GM12873 (cell line): ENCODE data around the gene SLC9A7.

Experiments used
- TF ChIP-seq, protein P1 (sequence below): IDR thresholded peaks from 2 replicates; pipeline ENCODE4 v1.5.1; 2012; ENCODE audit warnings: low read depth, mild to moderate bottlenecking, moderate library complexity, low read length, control low read depth; ENCODE audit not compliant: insufficient read depth; ENCODE audit errors: missing control alignments

SLC9A7 gene

DNA sequence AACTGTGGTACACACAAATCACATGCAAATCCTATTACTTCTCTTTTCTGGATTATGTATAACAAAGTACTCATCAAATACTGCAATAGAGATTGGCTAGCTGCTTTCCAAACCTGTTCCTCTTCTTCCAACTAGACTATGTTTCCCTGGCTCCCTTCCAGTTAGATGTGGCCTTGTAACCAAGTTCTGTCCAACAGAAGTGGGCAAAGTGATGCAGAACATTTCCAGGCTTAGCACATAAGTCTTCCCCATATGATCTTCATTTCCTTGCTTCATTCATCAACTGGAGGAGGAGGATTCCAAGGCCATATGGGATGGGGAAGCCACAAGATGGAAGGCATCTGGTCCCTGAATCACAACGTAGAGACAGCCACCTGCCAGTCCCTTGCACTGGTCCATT is 8.0 kb downstream of the SLC9A7 start:
- TF ChIP-seq, protein P1, sequence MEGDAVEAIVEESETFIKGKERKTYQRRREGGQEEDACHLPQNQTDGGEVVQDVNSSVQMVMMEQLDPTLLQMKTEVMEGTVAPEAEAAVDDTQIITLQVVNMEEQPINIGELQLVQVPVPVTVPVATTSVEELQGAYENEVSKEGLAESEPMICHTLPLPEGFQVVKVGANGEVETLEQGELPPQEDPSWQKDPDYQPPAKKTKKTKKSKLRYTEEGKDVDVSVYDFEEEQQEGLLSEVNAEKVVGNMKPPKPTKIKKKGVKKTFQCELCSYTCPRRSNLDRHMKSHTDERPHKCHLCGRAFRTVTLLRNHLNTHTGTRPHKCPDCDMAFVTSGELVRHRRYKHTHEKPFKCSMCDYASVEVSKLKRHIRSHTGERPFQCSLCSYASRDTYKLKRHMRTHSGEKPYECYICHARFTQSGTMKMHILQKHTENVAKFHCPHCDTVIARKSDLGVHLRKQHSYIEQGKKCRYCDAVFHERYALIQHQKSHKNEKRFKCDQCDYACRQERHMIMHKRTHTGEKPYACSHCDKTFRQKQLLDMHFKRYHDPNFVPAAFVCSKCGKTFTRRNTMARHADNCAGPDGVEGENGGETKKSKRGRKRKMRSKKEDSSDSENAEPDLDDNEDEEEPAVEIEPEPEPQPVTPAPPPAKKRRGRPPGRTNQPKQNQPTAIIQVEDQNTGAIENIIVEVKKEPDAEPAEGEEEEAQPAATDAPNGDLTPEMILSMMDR = no peak

GRCh38 chrX:46744009-46744408 is 14.9 kb downstream of the SLC9A7 start:
- TF ChIP-seq, protein P1 = no peak

DNA sequence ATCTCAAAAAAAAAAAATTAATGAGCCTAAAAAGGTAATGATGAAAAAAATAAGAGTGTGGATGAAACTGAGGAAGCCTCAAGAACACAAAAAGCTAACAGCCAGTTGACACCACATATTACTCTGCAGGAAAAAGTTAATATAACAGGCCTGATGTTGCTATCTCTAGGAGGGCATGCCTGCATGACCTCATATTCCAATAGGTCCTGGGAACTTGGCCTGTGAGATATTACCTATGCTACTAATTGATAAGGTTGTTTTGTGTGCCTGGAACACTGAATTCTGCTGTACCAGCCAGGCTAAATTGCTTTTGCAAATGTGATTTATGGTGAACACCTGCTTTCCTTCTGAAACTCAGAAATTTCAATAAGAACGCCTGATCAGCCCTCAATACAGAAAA is 15.9 kb downstream of the SLC9A7 start:
- TF ChIP-seq, protein P1 = no peak

- TF ChIP-seq, protein P1 = no peak
These were observed 19.2 kb downstream of the SLC9A7 start for GRCh38 chrX:46739736-46740135.

DNA sequence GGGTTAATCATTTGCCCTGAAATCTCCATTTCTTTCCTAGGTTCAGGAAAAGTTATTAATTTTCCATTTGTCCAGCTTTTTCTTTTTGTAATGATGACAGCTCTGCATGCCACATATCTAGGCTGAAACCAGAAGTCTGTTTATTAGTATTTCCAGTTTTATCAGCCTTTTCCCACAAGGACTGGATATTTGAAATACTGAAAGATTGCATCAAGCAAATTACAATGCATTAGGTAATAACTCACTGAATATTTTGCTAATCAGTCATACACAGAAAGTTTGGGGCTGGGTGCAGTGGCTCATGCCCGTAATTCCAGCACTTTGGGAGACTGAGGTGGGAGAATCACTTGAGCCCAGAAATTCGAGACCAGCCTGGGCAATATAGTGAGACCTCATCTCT is 21.5 kb downstream of the SLC9A7 start:
- TF ChIP-seq, protein P1 = no peak

DNA sequence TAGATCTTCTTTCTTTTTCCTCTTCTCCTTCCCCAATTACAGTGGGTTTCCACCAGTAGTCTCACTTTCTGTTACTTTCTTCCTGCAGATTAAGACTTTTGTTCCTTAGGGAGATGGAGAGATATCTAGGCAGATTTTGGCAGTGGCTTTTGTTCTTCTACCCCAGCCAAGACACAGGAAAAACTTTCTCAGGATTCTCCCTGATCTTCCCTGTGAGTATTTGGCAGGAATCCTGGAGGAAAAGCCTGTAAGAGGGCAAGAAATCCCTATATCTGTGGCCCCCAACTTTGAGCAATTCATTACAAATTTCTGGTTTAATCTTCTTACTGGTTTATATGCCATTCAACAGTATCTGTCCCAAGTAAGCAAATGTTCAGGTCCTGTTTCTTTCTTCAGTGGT is 21.9 kb downstream of the SLC9A7 start:
- TF ChIP-seq, protein P1 = no peak

GRCh38 chrX:46735622-46736021 is 23.3 kb downstream of the SLC9A7 start:
- TF ChIP-seq, protein P1 = no peak
